HT1080 (cell line): ENCODE results near the gene ZKSCAN1. TPM values are rescaled to one million over a fixed set of nuclear protein-coding genes. Genes with fewer than 3 reads are reported as not detected.
A peak's percentile ranks its signal among the peaks of the same experiment; 100 is the strongest.
"Not testable (repeated sequence)": the region's sequence is repeated elsewhere in the genome, so short reads cannot be mapped to it uniquely, and the experiment has no call there.

ENCODE experiments used
- DNase-seq: peaks from one replicate; pipeline ENCODE4 v3.0.0-alpha.2; 2015; ENCODE audit warnings: low read depth
- total RNA-seq: library from RNA; depleted of rRNA; stranded (reverse); fragments of >200 nt; shearing (Covaris generic); gene quantifications from 2 replicates; pipeline ENCODE4 v1.2.3, GENCODE V29; 2014

ZKSCAN1 gene
- total RNA-seq, 1 experiment from 2014 or later = 15.5 TPM

GRCh38 chr7:100000239-100000638, 15.2 kb upstream of the ZKSCAN1 start:
- DNase-seq = no peak

GRCh38 chr7:100003711-100004661, 11.4 kb upstream of the ZKSCAN1 start:
- DNase-seq = no peak

- no peak for DNase-seq
These were observed 7.5 kb upstream of the ZKSCAN1 start for GRCh38 chr7:100007887-100008286.

DNA sequence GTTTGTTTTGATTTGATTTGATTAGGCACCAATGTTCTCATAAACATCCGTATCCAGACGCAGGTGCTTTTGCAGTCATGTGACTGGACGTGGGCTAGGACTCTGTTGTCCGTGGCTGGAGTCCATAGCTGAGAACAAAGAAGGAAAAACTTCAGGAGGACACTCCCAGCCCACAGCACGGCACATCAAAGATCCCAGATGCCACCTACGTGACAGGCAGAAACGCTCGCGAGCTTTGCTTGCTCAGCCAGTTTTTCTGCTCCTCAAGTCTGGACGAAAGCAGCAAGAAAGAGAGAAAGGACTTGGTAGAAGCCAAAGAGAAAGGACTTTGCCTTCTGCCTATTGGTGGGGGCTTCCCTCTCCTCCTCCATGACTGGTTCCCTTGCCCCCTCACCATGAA, 6.9 kb upstream of the ZKSCAN1 start:
- no peak for DNase-seq

- DNase-seq = not testable (repeated sequence)
These were observed 5.4 kb upstream of the ZKSCAN1 start for GRCh38 chr7:100009952-100010351.

- DNase-seq = no peak
These were observed 4.5 kb upstream of the ZKSCAN1 start for GRCh38 chr7:100010901-100011300.

GRCh38 chr7:100011516-100011915, 3.9 kb upstream of the ZKSCAN1 start:
- no peak for DNase-seq

- not testable (repeated sequence) for DNase-seq
These were observed 2.7 kb upstream of the ZKSCAN1 start for GRCh38 chr7:100012385-100013327.

DNA sequence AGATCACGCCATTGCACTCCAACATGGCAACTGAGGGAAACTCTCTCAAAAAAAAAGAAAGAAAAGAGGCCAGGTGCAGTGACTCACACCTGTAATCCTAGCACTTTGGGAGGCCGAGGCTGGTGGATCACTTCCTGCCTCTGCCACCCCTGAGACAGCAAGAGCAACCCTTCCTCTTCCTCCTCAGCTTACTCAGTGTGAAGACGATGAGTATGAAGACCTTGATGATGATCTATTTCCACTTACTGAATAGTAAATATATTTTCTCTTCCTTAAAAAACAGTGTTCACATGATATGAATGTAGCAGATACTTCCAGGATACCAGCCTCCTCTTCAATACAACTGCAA, 2.1 kb upstream of the ZKSCAN1 start:
- peak; percentile 70 for DNase-seq

DNA sequence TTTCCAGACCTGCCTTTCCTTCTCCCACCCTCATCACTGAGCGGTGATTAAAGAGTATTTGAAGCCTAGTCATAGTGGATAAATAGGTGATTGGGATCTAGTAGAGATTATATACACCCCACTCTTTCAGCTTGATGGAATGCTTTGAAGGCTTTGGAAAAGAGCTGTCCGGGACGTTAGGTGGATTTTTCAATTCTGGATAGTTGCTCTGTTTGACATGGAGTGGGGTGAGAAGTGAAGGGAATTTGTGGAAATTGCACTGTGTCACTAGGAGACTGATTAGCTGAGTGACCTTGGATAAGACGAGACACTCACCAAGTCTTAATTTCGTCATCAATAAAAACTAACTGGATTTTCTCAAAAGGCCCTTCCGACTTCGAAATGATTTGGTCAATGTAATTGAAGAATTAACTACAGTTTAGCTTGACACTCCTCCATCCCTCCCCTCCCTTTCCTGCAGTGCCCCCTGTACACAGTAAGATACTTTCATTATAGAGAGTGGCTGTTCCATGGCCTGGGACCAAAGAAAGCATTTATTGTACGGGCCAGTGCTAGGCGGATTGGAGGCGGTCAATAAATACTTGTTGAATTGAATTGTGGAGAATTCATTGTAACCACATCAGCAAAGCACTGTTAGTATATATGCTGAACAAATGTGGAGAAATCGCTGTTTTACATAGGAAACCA, 962 bp downstream of the ZKSCAN1 start:
- DNase-seq = no peak

DNA sequence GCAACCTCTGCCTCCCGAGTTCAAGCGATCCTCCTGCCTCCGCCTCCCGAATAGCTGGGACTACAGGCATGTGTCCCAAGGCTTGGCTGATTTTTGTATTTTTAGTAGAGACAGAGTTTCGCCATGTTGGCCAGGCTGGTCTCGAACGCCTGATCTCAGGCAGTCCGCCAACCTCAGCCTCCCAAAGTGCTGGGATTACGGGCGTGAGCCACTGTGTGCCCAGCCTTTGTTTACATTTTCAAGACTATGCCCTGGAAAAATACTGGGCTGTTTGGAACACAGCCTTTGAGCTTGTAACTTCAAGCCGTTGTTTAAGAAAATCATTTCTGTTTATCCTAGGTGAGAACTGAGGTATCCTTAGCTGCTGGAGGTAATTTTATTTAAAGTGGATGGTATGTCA, 1.9 kb downstream of the ZKSCAN1 start:
- DNase-seq = no peak

- DNase-seq = no peak
These were observed 2.5 kb downstream of the ZKSCAN1 start for GRCh38 chr7:100017875-100018274.

DNA sequence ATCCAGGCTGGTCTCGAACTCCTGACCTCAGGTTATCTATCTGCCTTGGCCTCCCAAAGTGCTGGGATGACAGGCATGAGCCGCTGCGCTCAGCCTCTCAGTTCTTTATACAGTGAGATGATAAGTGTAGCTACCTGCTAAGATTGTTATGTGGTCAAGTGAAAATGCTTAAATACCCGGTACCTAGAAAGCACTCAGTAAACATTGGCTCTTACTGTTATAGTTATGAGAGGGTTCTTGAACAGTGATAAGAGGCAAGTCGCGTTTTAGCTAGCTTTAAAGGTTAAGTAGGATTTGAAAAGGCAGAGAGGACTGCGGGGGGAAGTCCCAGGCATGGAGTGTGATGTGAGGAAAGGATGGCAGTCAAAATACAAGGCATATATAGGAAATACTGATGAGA, 4.5 kb downstream of the ZKSCAN1 start:
- DNase-seq = no peak

DNA sequence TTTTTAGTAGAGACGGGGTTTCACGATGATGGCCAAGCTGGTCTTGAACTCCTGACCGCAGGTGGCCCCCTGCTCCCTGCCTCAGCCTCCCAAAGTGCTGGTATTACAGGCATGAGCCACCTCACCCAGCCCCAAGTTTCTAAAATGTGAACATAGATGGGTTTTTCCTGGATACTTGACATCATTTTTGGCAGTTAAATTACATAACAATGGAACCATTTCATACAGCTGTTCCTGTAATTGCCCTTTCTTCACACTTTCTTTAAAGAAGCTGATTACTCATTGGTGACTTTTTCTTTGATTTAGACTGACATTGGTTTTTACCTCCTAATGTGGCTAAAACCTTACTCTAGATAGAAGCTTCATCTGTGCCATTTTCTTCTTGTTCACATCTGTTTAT, 5.9 kb downstream of the ZKSCAN1 start:
- DNase-seq = no peak

DNA sequence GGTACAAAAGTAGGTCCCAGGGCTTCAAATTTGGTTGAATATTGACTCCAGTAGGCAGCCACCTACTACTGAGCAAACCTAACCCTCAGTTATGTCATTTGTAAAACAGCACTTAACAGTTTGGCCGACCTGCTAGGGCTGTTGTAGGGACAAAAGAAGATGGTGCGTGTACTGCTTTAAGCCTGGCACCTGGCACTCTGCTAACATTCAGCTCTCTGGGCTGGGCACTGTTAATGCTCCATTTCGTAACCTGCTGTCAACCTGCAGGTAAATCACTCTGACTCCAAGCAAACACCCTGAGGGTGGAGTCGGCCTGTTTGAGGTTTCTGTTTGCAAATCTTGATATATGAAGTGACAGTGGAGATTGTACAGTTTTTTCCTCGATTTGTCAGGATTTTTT, 7.2 kb downstream of the ZKSCAN1 start:
- no peak for DNase-seq

GRCh38 chr7:100023526-100023925, 8.1 kb downstream of the ZKSCAN1 start:
- DNase-seq = no peak

DNA sequence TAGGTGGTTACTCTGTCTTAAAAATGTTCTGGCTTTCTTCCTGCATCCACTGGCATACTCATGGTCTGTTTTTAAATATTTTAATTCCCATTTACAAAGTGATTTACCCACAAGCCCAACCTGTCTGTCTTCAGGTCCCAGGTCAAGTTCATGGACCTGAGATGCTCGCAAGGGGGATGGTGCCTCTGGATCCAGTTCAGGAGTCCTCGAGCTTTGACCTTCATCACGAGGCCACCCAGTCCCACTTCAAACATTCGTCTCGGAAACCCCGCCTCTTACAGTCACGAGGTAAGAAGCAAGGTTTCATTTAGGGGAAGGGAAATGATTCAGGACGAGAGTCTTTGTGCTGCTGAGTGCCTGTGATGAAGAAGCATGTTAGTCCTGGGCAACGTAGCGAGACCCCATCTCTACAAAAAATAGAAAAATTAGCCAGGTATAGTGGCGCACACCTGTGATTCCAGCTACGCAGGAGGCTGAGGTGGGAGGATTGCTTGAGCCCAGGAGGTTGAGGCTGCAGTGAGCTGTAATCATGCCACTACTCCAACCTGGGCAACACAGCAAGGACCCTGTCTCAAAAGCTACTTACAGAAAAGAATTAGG, 8.7 kb downstream of the ZKSCAN1 start:
- no peak for DNase-seq

- DNase-seq = no peak
These were observed 11.8 kb downstream of the ZKSCAN1 start for GRCh38 chr7:100027197-100027596.

- no peak for DNase-seq
These were observed 14.2 kb downstream of the ZKSCAN1 start for GRCh38 chr7:100029596-100029995.

DNA sequence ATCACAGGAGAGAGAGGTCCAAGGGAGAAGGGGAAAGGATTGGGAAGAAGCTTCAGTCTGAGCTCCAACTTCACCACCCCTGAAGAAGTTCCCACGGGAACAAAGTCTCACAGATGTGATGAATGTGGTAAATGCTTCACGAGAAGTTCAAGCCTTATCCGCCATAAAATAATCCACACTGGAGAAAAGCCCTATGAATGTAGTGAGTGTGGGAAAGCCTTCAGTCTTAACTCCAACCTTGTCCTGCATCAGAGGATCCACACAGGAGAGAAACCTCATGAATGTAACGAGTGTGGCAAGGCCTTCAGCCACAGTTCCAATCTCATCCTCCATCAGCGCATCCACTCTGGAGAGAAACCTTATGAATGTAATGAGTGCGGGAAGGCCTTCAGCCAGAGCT, 18.1 kb downstream of the ZKSCAN1 start:
- no peak for DNase-seq

- DNase-seq = peak; percentile 39
These were observed 19.6 kb downstream of the ZKSCAN1 start for GRCh38 chr7:100034871-100035510.
